Measurements from ENCODE around the gene CCDC73. TPM values are rescaled to one million over a fixed set of nuclear protein-coding genes. Genes with fewer than 3 reads are reported as not detected.

CCDC73 gene
- total and polyA plus RNA-seq, 7 donors, result 0.01 TPM; not detected in 6

- Histone ChIP-seq H3K9me3 (peaks cover 3% of the 10 kb centered on the region), H3K4me1 (no peaks in the 10 kb centered on the region), H3K27me3 (ENCODE audit: insufficient read depth in 3 of 3, low read length in 2 of 3) (no peaks in the 10 kb centered on the region), H3K4me3 (no peak overlapping the region), H3K36me3 (ENCODE audit: insufficient read depth in 1 of 2, low read depth in 1 of 2) (no peaks in the 10 kb centered on the region), H3K27ac (no peak overlapping the region)
- ATAC-seq, result no peak
- DNase-seq, result no peak
- intact Hi-C loops (cut with DNase I), result no loop called here
- 96 to 100% (median 98%) methylated on average over 6 of the region's 6 CpGs for WGBS, 3 donors
- TF ChIP-seq CTCF (IDR thresholded peaks at IDR 0.05), result no peak
These were observed 90.2 kb downstream of the CCDC73 start for GRCh38 chr11:32704261-32704660.

GRCh38 chr11:32701616-32702015 lies 92.8 kb downstream of the CCDC73 start:
- ATAC-seq, result no peak
- intact Hi-C loops (cut with DNase I), result no loop called here
- no peaks in the 10 kb centered on the region for H3K4me1 ChIP-seq

GRCh38 chr11:32698579-32698978 lies 95.9 kb downstream of the CCDC73 start:
- no peak for DNase-seq
- TF ChIP-seq CTCF (IDR thresholded peaks at IDR 0.05), result no peak
- H3K27ac ChIP-seq, result no peak overlapping the region
- no peaks in the 10 kb centered on the region for H3K27me3 ChIP-seq (ENCODE audit: insufficient read depth in 3 of 3, low read length in 2 of 3)
- no peak overlapping the region for H3K4me3 ChIP-seq
- ATAC-seq, result no peak
- intact Hi-C loops (cut with DNase I), result no loop called here
- no peaks in the 10 kb centered on the region for H3K36me3 ChIP-seq (ENCODE audit: insufficient read depth in 1 of 2, low read depth in 1 of 2)
- H3K4me1 ChIP-seq, result no peaks in the 10 kb centered on the region
- H3K9me3 ChIP-seq, result no peaks in the 10 kb centered on the region
- 69 to 90% (median 86%) methylated on average over 2 of the region's 2 CpGs for WGBS, 3 donors

More at GRCh38 chr11:32701616-32702015, 92.8 kb downstream of the CCDC73 start:
- no peaks in the 10 kb centered on the region for H3K27me3 ChIP-seq (ENCODE audit: insufficient read depth in 3 of 3, low read length in 2 of 3)
- H3K4me3 ChIP-seq, result no peak overlapping the region
- H3K9me3 ChIP-seq, result peaks cover 3% of the 10 kb centered on the region
- no peak for TF ChIP-seq CTCF (IDR thresholded peaks at IDR 0.05)
- DNase-seq, result no peak
- H3K36me3 ChIP-seq (ENCODE audit: insufficient read depth in 1 of 2, low read depth in 1 of 2), result no peaks in the 10 kb centered on the region
- H3K27ac ChIP-seq, result no peak overlapping the region
- 76 to 94% (median 84%) methylated on average over 1 of the region's 1 CpG for WGBS, 3 donors

- H3K9me3 ChIP-seq, result no peaks in the 10 kb centered on the region
- intact Hi-C loops (cut with DNase I), result no loop called here
- DNase-seq, result no peak
- no peaks in the 10 kb centered on the region for H3K36me3 ChIP-seq (ENCODE audit: insufficient read depth in 1 of 2, low read depth in 1 of 2)
- no peak overlapping the region for H3K27ac ChIP-seq
- H3K4me3 ChIP-seq, result no peak overlapping the region
- no peaks in the 10 kb centered on the region for H3K27me3 ChIP-seq (ENCODE audit: insufficient read depth in 3 of 3, low read length in 2 of 3)
- no peak for ATAC-seq
- WGBS, 3 donors, result 73 to 89% (median 78%) methylated on average over 1 of the region's 1 CpG
- TF ChIP-seq CTCF (IDR thresholded peaks at IDR 0.05), result no peak
- no peaks in the 10 kb centered on the region for H3K4me1 ChIP-seq
These were observed 123.4 kb downstream of the CCDC73 start for GRCh38 chr11:32671051-32671450.

- WGBS, 3 donors, result 72 to 82% (median 76%) methylated on average over 2 of the region's 2 CpGs
- no peak for TF ChIP-seq CTCF (IDR thresholded peaks at IDR 0.05)
- ATAC-seq, result no peak
These were observed 134.8 kb downstream of the CCDC73 start for GRCh38 chr11:32659672-32660071.

More at GRCh38 chr11:32659672-32660071, 134.8 kb downstream of the CCDC73 start:
- Histone ChIP-seq H3K4me1 (no peaks in the 10 kb centered on the region), H3K27me3 (ENCODE audit: insufficient read depth in 3 of 3, low read length in 2 of 3) (no peaks in the 10 kb centered on the region), H3K36me3 (ENCODE audit: insufficient read depth in 1 of 2, low read depth in 1 of 2) (no peaks in the 10 kb centered on the region), H3K9me3 (no peaks in the 10 kb centered on the region), H3K27ac (no peak overlapping the region), H3K4me3 (no peak overlapping the region)
- intact Hi-C loops (cut with DNase I), result no loop called here
- no peak for DNase-seq

All from psoas muscle (tissue), 8 donors.